ENCODE data around the gene AFF1.
"Not testable (repeated sequence)": the region's sequence is repeated elsewhere in the genome, so short reads cannot be mapped to it uniquely, and the experiment has no call there.

AFF1 gene

DNA sequence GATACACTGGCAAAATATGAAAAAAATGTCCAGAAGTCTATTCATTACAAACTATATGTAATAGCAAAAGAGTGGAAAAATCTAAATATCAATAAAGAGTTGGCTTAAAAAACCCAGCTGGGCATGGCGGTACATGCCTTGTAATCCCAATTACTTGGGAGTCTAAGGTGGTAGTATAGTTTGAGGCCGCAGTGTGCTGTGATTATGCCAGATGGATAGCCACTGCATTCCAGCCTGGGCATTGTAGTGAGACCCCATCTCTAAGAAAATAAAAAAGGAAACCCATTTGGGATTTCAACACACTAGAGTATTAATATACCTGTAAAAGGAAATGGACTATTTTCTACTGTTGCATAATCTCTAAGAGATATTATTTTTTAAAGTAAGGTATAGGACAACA, 45.4 kb downstream of the AFF1 start:
- DNase-seq (ENCODE audit: low spot score), result no peak

DNA sequence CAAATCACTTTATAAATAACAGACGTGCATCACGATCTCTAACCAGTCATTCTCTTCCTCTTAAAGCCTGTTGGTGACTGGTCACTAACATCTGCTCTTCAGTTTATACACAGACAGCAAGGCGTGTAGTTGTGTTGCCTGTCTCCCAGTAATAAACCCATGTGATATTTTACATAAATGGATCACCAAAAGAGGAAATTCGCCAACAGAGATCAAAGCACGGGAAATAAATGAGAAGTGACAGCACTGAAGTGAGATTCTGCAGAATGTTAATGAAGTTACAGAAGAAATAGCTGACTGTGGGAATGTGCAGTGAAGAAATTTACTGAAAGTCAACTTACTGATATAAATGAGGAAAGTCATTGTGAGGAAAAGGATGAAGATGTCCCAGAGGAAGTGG, 47.0 kb downstream of the AFF1 start:
- DNase-seq (ENCODE audit: low spot score), result no peak

DNA sequence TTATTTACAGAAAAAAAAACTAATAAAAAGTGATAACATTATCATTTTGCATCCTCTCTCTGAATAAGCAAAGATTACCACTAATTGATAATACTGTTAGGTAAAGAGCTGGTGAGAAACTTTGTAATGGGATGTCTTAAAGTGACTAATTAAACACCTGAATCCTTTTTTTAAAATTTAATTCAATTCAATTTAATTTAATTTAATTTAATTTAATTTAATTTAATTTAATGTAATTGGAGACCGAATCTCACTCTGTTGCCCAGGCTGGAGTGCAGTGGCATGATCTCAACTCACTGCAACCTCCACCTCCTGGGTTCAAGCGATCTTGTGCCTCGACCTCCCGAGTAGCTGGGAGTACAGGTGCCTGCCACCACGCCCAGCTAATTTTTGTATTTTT, 51.0 kb downstream of the AFF1 start:
- not testable (repeated sequence) for DNase-seq (ENCODE audit: low spot score)

DNA sequence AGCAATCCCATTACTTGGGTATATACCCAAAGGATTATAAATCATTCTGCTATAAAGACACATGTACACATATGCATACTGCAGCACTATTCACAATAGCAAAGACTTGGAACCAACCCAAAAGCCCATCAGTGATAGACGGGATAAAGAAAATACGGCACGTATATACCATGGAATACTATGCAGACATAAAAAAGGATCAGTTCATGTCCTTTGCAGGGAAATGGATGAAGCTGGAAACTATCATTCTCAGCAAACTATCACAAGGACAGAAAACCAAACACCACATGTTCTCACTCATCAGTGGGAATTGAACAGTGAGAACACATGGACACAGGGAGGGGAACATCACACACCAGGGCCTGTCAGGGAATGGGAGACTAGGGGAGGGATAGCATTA, 54.8 kb downstream of the AFF1 start:
- DNase-seq (ENCODE audit: low spot score), result not testable (repeated sequence)

DNA sequence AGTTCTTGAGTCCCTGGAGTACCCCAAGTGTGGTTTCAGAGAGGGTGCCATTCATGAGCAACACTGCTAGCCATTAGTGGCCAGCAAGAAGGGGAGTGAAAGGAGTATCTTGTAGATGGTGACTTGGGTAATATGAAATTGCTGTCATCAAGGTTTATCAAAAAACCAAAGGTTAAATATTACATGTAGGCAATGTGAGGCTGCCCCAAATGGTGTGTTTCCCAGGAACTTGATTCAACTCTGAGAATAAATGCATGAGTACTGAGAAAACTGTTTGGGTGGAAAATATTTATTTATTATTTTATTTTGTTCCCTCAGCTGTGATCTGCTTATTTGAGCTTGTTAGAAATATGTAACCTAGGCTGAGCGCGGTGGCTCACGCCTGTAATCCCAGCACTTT, 55.7 kb downstream of the AFF1 start:
- DNase-seq (ENCODE audit: low spot score), result no peak

DNA sequence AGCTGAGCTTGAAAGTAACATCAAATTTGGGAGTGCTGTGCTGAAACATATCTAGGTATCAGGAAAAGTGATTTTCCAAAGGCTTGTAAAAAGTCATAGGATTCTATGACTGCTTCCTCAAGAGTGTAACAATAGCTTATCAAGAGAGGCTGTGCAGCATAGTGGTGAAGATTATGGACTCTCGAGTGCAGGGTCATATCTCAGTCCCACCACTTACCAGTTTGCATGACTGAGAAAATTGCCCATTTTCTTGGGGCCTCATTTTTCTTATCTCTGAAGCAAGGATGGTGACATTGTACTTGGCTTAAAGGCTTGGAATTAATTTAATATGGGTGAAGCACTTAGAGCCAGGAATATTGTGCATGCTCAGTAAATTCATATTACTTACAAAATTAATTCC, 57.2 kb downstream of the AFF1 start:
- no peak for DNase-seq (ENCODE audit: low spot score)

DNA sequence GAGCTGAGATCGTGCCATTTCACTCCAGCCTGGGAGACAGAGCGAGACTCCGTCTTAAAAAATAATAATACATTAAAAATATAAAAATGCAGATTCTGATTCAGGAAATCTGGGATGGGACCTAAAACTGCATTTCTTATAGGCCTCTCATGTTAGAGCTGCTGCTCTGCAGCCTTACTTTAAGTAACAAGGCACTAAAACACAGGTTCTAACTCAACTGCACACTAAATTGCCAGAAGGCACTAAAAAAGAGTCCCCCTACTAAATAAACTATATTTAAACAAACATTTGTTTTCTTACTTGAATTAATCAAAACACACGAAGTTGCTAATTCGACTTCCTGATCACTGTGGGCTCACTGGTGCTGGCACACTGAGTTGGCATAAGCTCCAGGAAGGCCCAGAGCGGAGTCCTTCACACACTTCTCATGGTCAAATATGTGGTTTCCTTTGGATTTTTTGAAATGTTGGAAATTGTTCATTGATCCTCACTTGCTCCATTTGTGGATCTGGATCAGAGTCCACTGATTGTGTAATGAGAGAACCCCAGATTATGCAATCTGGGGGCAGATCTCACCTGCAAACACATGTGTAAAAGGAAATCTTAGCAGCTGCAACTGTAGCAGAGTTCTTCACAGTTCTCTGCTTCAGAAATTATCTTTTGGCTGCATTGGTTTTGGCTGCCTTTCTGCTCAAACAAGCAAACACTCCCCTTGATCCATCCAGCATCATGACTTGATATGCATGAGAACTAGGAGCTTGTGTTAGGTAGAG, 59.3 kb downstream of the AFF1 start:
- no peak for DNase-seq (ENCODE audit: low spot score)

DNA sequence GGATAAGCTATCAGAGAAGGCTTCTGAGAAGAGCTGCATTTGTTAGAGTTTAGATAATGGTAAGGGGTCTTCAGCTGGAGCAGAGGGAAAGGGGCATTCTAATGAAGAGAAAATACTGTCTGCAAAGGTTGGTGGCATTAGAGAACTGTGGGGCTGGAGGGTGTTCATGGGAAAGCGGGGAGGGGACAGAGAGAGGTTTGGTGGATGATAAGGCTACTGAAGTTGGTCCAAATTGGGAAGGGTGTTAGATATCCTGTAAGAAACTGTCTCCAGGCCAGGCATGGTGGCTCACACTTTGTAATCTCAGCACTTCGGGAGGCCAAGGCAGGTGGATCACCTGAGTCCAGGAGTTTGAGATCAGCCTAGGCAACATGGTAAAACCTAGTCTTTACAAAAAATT, 59.9 kb downstream of the AFF1 start:
- no peak for DNase-seq (ENCODE audit: low spot score)

DNA sequence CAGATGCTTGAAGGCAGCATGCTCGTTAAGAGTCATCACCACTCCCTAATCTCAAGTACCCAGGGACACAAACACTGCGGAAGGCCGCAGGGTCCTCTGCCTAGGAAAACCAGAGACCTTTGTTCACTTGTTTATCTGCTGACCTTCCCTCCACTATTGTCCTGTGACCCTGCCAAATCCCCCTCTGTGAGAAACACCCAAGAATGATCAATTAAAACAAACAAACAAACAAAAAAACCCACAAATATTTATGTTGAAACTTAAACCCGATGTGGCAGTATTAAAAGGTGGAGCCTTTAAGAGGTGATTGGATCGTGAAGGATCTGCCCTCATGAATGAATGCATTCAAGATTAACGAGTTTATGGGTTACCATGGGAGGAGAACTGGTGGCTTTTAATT, 61.7 kb downstream of the AFF1 start:
- not testable (repeated sequence) for DNase-seq (ENCODE audit: low spot score)

DNA sequence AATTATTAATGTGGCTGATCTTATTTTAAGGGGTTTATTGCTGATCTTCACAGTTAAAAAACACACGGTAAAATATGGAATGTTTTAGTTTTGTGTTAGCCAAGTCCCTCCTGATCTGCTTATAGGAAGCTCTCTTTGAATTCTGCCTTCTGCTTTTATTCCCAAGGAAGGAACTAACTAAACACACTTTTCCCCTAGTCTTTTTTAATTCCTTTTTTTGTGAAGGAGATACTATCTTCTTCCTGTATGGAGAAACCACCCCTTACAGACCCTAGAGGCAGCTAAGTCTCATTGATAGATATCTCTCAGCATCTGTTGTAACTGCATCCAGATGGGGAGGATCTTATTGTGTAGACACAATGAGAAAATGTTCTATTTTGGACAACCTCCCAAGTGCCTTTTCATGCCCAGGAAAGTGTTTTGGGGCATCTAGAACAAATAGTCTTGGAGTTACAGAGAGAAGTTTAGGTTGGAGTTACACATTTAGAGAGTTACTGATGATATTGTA, 64.4 kb downstream of the AFF1 start:
- no peak for DNase-seq (ENCODE audit: low spot score)

DNA sequence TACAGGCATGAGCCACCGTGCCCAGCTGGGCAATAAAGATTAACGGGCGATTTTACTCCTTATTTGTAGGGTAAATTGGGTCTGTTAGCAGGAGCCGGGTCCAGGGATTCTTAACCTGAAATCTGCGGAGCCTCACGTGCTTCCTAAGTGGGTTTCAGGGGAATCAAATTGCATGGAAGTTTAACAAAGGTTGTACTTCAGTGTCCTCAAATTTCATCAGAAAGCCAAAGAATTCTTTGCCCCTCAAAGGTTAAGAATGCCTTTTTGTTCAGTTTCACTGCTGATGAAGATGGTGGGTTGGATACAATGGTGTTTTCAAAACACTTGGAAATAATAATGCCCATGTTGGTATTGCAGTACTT, 67.9 kb downstream of the AFF1 start:
- no peak for DNase-seq (ENCODE audit: low spot score)

DNA sequence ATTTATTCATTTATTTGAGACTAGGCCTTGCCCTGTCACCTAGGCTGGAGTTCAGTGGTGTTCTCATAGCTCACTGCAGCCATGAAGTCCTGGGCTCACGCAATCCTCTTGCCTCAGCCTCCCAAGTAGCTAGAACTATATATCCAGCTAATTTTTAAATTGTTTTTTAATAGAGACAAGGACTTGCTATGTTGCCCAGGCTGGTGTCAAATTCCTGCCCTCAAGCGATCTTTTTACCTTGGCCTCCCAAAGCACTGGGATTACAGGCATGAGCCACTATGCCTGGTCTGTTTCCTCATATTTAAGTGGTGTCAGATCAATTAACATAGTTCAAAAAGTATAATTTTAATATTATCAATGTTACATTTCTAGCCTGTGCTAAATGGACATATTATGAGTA, 68.5 kb downstream of the AFF1 start:
- DNase-seq (ENCODE audit: low spot score), result no peak

DNA sequence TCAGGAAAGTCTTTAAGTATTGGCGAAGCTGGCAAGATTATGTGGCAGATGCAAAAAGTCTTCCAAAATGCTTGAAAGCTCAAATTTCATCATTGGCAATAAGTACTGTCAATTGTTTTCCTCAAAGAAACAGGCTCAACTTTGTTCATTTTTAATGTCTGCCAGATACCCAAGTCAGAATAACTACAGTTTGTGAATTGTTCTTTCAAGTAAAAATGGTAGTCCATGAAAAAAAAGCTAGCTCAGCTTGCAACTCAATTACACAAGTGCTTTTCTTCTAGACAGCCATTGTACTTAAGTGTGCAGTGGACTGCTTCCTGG, 70.5 kb downstream of the AFF1 start:
- DNase-seq (ENCODE audit: low spot score), result no peak

DNA sequence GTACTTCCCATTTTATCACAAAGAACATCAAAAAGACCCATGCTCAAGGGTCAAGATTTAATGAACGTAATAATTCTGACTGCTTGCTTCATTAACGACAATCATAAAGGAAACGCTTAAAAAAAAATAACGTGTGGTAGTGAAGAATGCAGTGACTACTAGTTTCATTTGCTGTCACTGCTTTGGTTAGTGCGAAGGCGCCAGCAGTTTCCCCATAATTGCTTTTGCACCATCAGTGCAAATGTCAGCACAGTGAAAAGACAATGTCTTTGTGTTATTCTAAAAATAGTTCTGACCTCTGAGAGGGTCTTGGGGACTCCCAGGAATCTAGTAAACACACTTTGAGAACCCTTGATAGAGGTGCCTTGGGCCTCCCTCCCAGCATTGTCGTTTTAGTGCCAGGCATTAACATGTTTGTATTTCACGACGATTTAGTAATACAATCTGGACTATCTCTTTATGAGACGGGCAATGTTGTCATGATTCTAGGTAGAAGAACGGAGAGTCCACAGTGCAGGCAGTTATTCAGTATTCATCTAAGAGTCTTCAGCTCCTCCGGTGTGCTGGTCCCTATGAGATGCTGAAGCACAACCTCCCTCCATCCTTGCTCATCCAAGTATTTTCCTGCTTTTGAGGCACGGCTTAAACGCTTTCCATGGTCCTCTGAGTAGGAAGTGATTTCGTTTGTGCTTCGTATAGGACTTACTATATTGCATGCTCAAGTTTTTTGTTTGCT, 71.0 kb downstream of the AFF1 start:
- DNase-seq (ENCODE audit: low spot score), result no peak

DNA sequence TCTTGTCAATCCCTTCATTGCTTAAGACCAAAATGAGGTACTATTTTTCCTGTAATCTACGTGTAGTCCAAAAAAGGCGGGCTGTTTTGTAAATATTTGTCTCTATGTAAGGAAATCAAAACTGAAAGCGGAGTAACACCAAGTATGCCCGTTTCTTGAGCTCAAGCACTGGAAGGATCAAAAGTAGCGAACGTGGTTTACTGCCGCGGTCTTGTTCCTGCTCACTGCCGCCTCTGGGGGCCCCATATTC, 71.5 kb downstream of the AFF1 start:
- DNase-seq (ENCODE audit: low spot score), result no peak

DNA sequence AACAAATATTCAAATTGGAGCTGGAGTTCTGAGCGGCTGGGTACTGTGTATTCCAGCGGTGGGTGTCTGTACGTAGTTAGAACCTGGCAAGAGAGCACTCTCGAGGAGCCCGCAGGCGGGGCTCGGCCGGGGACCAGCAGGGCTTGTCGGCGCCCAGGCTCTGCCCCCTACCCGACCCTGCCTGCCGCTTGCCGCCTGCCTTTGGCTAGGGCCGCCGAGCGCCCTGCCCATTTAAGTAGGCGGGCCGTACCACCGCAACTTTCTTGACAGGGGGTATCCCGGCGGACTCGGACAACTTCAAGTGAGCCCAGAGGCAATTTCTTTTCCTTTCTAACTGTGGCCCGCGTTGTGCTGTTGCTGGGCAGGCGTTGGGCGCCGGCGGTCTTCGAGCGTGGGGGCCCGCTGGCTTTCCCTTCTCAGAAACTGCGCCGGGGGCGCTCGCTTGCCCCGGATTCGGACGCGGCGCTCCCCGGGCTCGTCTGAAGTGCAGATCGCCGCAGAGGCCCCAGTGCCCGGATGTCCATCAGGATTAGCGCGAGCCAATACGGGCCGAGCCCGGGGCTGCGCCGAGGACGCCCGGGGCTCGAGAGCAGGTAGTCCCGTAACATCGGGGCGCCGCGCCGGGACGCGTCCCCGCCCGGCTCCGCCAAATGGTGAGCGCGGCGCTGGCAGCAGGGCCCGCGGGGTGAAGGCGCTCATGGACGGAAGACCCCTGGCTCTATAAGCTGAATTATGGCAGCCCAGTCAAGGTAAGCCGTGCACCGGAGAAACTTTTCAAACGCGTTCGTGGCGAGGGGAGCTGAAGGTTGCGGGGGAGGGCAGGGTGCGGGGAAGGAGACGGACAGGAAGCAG, 72.1 kb downstream of the AFF1 start:
- DNase-seq (ENCODE audit: low spot score), result peak; percentile 92

DNA sequence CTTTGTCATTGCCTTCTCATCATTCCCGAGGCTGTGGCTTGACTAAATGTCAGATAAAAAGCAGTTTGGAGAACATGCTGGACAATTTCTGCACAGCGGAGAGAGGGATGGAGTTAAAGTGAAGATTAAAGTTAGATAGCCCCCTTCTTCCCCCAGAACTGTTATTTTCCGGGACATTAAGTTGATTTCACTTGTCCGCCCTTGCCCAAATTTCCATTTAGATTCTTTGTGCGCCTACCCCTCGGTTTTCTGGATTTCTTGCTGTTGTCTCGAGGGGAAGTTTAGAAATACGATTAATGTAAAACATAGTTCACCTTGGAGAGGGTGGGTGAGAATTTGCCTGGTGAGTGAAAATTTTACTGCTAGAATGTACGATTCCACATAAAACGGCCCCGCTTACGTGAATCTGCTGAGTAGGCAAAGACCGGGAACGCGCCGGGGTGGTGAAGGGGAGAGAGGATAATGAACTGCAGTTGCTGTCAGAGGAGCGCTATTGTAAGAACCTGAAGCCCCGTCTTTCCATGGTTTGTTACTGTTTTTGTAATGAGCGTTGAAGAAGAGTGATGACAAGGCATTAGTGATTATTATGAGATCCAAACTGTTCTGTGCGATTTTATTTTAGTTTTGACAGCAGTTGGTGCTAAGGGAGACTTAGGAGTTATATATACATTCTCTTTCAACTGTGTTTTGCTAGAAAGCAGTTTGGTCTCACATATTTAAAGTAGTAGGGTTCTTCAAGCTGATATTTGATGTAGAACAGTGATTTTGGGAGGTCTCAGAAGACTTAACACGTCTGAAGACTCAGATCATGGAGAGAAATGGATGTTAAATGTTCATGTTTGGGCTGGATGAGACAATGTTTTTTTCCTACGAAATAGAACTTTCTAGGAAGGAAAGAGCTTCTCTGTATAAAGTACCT, 73.0 kb downstream of the AFF1 start:
- DNase-seq (ENCODE audit: low spot score), result peak; percentile 50

DNA sequence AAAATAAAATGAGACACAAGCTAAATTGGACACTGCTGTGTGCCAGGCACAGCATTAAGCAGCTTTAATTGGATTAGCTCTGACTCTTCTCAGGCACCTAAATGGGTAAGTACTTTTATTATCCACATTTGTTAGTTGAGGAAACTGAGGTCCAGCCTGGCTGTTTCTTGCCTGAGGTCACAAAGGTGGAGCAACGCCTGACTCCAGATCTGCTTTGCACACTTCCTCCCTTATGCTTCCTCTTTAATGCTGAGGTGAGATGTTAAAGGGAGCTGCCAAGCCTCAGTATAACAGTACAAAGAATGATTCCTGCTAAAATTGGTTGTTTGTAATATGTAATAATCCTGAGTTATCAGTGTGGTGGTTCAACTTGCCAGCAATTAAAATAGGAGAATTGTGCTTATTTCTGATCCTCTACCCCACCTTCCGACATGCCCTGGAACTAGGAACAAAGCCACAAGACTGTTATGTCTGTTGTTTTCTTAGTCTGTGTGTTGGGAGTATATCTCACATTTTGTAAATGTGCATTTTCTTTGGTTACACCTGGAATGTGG, 74.4 kb downstream of the AFF1 start:
- no peak for DNase-seq (ENCODE audit: low spot score)

DNA sequence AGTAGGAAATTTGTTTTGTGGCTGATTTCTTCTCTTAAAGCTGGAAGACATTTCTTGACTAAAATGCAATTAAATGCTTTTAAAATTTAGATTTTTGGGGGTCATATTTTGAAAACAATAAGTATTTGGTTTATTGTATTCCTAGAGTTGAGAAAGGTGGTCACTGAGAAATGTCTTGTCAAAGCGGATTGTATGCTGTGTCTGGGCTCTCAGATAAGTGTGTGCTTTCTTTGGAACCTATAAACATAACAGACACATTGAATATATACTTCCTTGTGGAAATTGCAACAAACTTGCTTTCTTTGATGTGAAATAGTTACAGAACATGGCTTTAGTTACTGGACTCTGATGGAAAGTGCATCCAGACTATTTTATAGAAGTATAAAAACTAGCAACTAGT, 75.4 kb downstream of the AFF1 start:
- no peak for DNase-seq (ENCODE audit: low spot score)

DNA sequence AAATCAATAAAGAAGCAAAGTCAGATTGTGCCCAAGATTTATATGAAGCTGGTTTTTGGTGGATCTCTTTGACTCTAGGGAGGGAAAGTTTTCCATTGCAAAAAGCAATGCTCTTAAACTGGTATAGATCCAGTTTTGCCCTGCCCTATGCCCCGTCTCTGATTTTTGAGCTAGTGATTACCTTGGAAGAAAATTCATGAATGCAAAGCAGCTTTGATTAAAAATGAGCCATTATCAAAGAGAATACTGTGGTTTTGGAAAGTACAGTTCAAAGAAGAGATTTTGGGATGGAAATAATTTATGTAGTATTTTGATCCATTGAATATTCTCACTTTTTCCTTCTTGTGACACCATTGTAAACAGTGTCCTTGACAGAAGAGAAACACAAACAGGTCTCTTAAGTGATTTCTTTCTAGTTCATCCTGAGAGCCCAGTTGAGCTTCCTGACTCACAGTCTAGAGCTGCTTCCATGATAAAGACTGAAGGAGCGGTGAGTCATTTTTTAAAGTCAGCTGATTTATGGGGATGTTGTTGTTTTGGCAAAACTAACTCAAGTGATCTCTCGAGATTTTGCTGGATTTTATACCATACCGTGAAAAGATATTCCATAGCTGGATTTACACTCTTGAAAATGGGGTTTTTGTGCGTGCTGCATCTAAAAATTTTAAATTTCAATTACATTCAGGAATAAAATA, 76.7 kb downstream of the AFF1 start:
- DNase-seq (ENCODE audit: low spot score), result peak; percentile 88

Data from LoVo (cell line).